ENCODE measurements around the gene TUBA1B.
"Not testable (repeated sequence)": the region's sequence is repeated elsewhere in the genome, so short reads cannot be mapped to it uniquely, and the experiment has no call there.

TUBA1B gene

GRCh38 chr12:49131051-49131893 lies at the start of gene TUBA1B:
TUBA1B (minus strand) TSS chr12:49131395; CDS start chr12:49131300, 95 bp downstream.
- DNase-seq: peak; percentile 84 to 92 (median 88)

DNA sequence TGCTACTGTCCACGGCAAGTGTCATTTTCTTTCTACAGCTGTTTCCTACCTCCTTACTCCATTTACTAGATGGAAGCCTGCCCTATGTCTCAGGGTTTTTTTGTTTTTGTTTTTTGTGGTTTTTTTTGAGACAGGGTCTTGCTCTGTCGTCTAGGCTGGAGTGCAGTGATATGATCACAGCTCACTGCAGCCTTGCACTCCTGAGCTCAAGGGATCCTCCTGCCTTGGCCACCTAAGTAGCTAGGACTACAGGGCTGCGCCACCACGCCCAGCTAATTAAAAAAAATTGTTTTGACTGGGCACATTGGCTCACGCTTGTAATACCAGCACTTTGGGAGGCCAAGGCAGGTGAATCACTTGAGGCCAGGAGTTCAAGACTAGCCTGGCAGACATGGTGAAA lies 43.0 kb upstream of the TUBA1B start:
- DNase-seq: no peak

- DNase-seq: no peak
Observed at GRCh38 chr12:49170924-49171323, 39.7 kb upstream of the TUBA1B start.

- no peak for DNase-seq
Observed at GRCh38 chr12:49165114-49165513, 33.9 kb upstream of the TUBA1B start.

DNA sequence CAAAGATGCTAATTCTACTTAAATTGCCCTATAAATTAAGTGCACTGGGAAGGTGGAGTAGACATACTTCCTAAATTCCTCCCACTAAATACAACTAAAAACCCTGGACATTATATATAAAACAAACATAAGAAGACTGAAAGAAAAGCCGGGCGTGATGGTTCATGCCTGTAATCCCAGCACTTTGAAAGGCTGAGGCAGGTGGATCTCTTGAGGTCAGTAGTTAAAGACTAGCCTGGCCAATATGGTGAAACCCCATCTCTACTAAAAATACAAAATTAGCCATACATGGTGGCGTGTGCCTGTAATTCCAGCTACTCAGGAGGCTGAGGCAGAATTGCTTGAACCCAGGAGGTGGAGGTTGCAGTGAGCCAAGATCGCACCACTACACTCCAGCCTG lies 30.7 kb upstream of the TUBA1B start:
- not testable (repeated sequence) for DNase-seq

DNA sequence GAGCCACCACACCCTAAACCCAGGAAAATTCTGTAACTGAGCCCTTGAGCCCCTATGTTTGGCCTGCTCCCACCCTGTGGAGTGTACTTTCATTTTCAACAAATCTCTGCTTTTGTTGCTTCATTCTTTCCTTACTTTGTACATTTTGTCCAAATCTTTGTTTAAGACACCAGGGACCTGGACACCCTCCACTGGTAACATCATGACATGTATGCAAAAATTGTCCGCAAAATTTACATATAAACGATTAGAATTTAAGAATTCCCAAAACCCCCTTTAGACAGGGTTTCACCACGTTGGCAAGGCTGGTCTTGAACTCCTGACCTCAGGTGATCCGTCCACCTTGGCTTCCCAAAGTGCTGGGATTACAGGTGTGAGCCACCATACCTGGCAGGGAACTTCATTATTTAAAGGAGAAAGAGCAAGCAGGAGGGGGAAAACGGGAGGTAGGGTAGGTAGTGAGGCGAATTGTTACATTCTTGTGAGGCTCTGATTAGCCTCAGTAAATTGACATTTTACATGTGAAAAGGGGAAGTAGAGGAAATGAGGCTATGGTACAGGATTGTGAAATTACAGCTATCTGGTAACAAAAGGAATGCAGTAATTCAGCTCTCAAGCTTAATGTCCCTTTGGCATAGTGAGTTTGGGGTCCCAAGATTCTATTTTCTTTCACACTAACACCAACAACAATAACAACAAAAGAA lies 30.0 kb upstream of the TUBA1B start:
- DNase-seq: no peak

- DNase-seq: no peak
Observed at GRCh38 chr12:49160399-49160798, 29.2 kb upstream of the TUBA1B start.

DNA sequence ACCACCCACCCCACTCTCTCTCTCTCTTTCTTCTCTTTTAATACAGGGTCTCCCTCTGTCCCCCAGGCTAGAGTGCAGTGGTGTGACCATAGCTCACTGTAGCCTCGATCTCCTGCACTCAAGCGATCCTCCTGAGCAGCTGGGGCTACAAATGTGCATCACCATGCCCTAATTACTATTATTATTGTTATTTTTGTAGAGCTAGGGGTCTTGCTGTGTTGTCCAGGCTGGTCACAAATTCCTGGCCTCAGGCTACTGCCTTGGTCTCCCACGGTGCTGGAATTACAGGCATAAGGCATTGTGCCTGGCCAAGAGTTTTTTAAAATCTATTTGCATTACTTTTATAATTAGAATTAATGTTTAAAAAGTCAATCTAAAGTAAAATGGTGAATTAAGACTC lies 23.0 kb upstream of the TUBA1B start:
- DNase-seq: no peak

DNA sequence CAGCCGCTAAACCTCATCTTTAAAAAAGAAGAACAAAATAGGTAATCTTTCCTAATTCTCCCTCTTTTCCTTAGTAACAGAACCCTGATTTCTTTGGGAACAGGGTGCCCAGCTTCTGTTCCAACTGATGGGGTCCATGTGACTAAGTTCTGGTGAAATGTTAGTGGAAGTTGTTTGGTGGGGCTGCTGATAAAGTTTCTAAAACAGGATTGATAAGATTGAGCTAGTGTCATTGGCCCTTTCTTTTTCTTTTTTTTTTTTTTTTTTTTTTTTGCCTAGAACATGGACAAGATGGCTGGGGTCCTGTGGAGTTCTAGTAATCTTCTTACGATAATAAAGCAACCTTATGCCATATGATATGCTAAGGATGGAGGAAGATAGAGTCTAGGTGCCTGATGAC lies 16.2 kb upstream of the TUBA1B start:
- no peak for DNase-seq

DNA sequence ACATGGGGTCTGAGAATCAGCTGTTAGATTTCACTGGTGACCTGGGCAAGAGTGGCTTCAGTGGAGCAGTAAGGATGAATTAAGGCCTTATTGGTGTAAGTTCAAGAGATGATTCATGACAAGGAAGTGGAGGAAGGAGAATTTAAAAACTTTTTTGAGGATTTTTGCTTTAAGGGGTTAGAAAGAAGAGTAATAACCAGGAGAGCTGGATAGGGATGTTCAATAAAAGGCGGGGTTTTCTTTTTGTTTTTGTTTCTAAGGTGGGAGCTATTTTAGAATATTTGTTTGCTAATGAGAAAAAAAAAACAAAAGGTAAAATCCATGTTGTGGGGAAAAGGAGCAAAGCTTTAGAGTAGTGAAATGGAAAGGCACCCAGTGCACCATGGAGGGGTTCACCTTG lies 15.2 kb upstream of the TUBA1B start:
- no peak for DNase-seq

DNA sequence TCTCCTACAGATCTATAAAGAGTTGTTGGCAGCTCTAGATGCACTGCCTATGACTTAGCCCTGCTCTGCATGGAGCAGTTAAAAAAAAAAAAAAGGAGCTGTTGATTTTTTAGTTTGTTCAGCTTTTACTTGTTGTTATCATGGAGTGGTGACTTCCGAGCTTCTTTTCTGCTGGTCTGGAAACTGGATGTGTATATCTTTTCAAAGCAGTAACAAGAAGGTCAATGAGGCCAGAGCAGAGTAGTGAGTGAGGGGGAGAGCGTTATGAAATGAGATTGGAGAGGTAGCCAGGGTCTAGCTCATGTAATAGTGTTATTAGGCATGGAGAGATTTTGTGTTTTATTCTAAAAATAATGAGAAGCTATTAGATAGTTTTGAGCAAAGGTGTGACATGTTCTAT lies 13.2 kb upstream of the TUBA1B start:
- DNase-seq: no peak

DNA sequence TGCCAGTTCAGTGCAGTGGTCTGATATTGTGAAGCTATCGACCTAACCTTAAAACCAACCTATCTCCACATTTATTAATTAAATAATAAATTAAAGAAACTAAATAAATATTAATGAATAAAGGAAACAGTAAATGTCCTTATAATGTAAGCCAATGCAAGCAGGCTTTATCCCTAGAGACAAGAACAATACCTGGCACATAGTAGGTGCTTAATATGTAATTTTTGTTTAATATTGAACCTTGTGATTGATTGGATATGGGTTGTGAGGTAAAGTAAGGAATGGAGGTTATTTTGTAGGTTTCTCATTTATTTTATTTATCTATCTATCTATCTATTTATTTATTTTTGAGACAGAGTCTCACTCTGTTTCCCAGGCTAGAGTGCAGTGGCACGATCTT lies 7.8 kb upstream of the TUBA1B start:
- no peak for DNase-seq

DNA sequence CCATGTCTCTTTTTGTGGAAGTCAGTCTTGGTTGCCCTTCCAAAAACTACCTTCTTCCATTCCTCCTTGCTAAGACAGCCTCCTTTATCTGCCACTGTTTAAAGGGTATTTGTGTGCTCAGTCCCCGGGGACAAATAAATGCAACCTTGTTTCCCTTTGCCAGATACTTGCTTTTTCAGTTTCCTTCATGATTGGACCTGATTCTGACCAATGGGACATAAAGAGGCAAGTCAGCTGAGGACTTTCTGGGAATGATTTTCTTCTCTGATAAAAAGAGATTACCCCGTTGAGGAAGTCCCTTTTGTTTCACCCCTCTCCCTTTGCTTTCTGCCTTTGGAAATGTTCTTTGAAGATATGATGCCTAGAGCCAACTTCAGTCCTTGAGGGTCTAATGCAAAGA lies 7.4 kb upstream of the TUBA1B start:
- no peak for DNase-seq

- no peak for DNase-seq
Observed at GRCh38 chr12:49137476-49137875, 6.3 kb upstream of the TUBA1B start.

GRCh38 chr12:49136997-49137396 lies 5.8 kb upstream of the TUBA1B start:
- not testable (repeated sequence) for DNase-seq

GRCh38 chr12:49133590-49133989 lies 2.4 kb upstream of the TUBA1B start:
- DNase-seq: no peak

- no peak for DNase-seq
Observed at GRCh38 chr12:49133014-49133413, 1.8 kb upstream of the TUBA1B start.

GRCh38 chr12:49131894-49132461 lies 783 bp upstream of the TUBA1B start:
- DNase-seq: no peak

- DNase-seq: peak; percentile 80 to 90 (median 88)
Observed at GRCh38 chr12:49130151-49131050, 794 bp downstream of the TUBA1B start.

DNA sequence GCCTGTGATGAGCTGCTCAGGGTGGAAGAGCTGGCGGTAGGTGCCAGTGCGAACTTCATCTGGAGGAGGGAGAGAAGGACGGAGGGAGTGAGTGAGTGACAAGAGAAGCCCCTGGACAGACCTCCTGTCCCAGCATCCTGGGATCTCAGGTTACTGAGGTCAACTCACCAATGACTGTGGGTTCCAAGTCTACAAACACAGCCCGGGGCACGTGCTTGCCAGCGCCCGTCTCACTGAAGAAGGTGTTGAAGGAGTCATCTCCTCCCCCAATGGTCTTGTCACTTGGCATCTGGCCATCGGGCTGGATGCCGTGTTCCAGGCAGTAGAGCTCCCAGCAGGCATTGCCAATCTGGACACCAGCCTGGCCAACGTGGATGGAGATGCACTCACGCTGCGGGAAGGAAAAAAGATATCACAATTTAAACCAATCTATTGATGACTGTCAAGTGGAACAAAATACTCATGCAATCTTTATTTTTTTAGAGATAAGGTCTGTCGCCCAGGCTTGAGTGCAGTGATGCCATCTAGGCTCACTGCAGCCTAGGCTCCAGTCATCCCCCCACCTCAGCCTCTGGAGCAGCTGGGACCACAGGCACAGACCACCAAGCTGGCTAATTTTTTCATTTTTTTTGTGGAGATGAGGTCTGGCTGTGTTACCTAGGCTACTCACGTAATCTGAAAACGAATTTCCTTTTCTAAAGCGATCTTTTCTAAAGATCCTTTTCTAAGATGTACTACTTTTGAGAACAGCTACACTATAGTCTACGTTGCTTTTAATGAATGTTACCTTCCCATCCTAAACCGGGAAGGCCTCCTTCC lies 1.7 kb downstream of the TUBA1B start:
- no peak for DNase-seq

DNA sequence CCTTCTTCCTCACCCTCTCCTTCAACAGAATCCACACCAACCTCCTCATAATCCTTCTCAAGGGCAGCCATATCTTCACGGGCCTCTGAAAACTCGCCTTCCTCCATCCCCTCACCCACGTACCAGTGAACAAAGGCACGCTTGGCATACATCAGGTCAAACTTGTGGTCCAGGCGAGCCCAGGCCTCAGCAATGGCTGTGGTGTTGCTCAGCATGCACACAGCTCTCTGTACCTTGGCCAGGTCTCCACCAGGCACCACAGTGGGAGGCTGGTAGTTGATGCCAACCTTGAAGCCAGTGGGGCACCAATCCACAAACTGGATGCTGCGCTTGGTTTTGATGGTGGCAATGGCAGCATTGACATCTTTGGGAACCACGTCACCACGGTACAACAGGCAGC lies 3.2 kb downstream of the TUBA1B start:
- not testable (repeated sequence) for DNase-seq

Measured in activated naive CD4-positive, alpha-beta T cell (primary cell).